ENCODE results near the gene TENT4A. TPM values are rescaled to one million over a fixed set of nuclear protein-coding genes. Genes with fewer than 3 reads are reported as not detected.

Gene TENT4A
- total and polyA plus RNA-seq, 2 experiments from 2014 or later = 6.8 to 14.1 TPM

- Histone ChIP-seq H3K36me3 (replicated peaks; ENCODE audit: insufficient read depth, low read depth) (no peaks in the 10 kb centered on the region), H3K79me2 (no peaks in the 10 kb centered on the region), H3K27me3 (peaks cover 6% of the 10 kb centered on the region), H3K9me2 (replicated peaks; ENCODE audit: insufficient read depth) (no peaks in the 10 kb centered on the region), H4K20me1 (ENCODE audit: insufficient read depth, poor library complexity, severe bottlenecking) (no peaks in the 10 kb centered on the region), H3K27ac (no peak overlapping the region), H3K4me2 (no peak overlapping the region), H2AFZ (no peak overlapping the region), H3K4me1 (ENCODE audit: insufficient read depth) (peaks cover 18% of the 10 kb centered on the region), H3K9me3 (ENCODE audit: low read depth) (no peaks in the 10 kb centered on the region), H3K4me3 (no peak overlapping the region)
- WGBS (ENCODE audit: low lambda C conversion rate, missing lambda C conversion rate) = 69% methylated on average over 11 of the region's 11 CpGs
- no peak for DNase-seq (ENCODE audit: low spot score)
- TF ChIP-seq EZH2phosphoT487 (IDR thresholded peaks at IDR 0.05; ENCODE audit: low read depth, severe bottlenecking, unreplicated experiment) = no peak
- no peak for TF ChIP-seq CTCF (IDR thresholded peaks at IDR 0.05; ENCODE audit: poor library complexity)
- no peak for TF ChIP-seq EZH2 (IDR thresholded peaks at IDR 0.05; ENCODE audit: borderline replicate concordance)
These were observed 13.1 kb upstream of the TENT4A start for GRCh38 chr5:6700074-6700684.

- peaks cover 6% of the 10 kb centered on the region for H3K27me3 ChIP-seq
- H3K9me3 ChIP-seq (ENCODE audit: low read depth) = no peaks in the 10 kb centered on the region
- no peaks in the 10 kb centered on the region for H3K36me3 ChIP-seq (replicated peaks; ENCODE audit: insufficient read depth, low read depth)
- 90% methylated on average over 12 of the region's 12 CpGs for WGBS (ENCODE audit: low lambda C conversion rate, missing lambda C conversion rate)
- H2AFZ ChIP-seq = no peak overlapping the region
- H3K9me2 ChIP-seq (replicated peaks; ENCODE audit: insufficient read depth) = no peaks in the 10 kb centered on the region
- no peak for DNase-seq (ENCODE audit: low spot score)
- H4K20me1 ChIP-seq (ENCODE audit: insufficient read depth, poor library complexity, severe bottlenecking) = no peaks in the 10 kb centered on the region
- no peak for TF ChIP-seq EZH2 (IDR thresholded peaks at IDR 0.05; ENCODE audit: borderline replicate concordance)
- TF ChIP-seq EZH2phosphoT487 (IDR thresholded peaks at IDR 0.05; ENCODE audit: low read depth, severe bottlenecking, unreplicated experiment) = no peak
- no peak for TF ChIP-seq CTCF (IDR thresholded peaks at IDR 0.05; ENCODE audit: poor library complexity)
- no peaks in the 10 kb centered on the region for H3K79me2 ChIP-seq
- no peak overlapping the region for H3K4me3 ChIP-seq
- no peak overlapping the region for H3K4me2 ChIP-seq
- H3K4me1 ChIP-seq (ENCODE audit: insufficient read depth) = peaks cover 18% of the 10 kb centered on the region
- H3K27ac ChIP-seq = no peak overlapping the region
These were observed 12.4 kb upstream of the TENT4A start for GRCh38 chr5:6700685-6701355.

GRCh38 chr5:6701491-6701890, 11.7 kb upstream of the TENT4A start:
- Histone ChIP-seq H3K27me3 (peaks cover 6% of the 10 kb centered on the region), H2AFZ (no peak overlapping the region), H3K27ac (no peak overlapping the region), H3K36me3 (replicated peaks; ENCODE audit: insufficient read depth, low read depth) (no peaks in the 10 kb centered on the region), H3K9me3 (ENCODE audit: low read depth) (no peaks in the 10 kb centered on the region), H3K4me2 (no peak overlapping the region), H3K4me1 (ENCODE audit: insufficient read depth) (peaks cover 18% of the 10 kb centered on the region), H3K9me2 (replicated peaks; ENCODE audit: insufficient read depth) (no peaks in the 10 kb centered on the region), H4K20me1 (ENCODE audit: insufficient read depth, poor library complexity, severe bottlenecking) (no peaks in the 10 kb centered on the region), H3K4me3 (no peak overlapping the region), H3K79me2 (no peaks in the 10 kb centered on the region)
- no peak for DNase-seq (ENCODE audit: low spot score)
- 79% methylated on average over 12 of the region's 12 CpGs for WGBS (ENCODE audit: low lambda C conversion rate, missing lambda C conversion rate)
- TF ChIP-seq EZH2 (IDR thresholded peaks at IDR 0.05; ENCODE audit: borderline replicate concordance) = no peak
- no peak for TF ChIP-seq EZH2phosphoT487 (IDR thresholded peaks at IDR 0.05; ENCODE audit: low read depth, severe bottlenecking, unreplicated experiment)

- Histone ChIP-seq H3K4me3 (no peak overlapping the region), H3K27ac (no peak overlapping the region), H3K4me2 (no peak overlapping the region), H3K36me3 (replicated peaks; ENCODE audit: insufficient read depth, low read depth) (no peaks in the 10 kb centered on the region), H3K79me2 (no peaks in the 10 kb centered on the region), H3K9me3 (ENCODE audit: low read depth) (no peaks in the 10 kb centered on the region), H4K20me1 (ENCODE audit: insufficient read depth, poor library complexity, severe bottlenecking) (no peaks in the 10 kb centered on the region), H3K27me3 (no peaks in the 10 kb centered on the region), H2AFZ (no peak overlapping the region), H3K9me2 (replicated peaks; ENCODE audit: insufficient read depth) (no peaks in the 10 kb centered on the region), H3K4me1 (ENCODE audit: insufficient read depth) (peaks cover 18% of the 10 kb centered on the region)
- TF ChIP-seq EZH2 (IDR thresholded peaks at IDR 0.05; ENCODE audit: borderline replicate concordance) (no peak), EZH2phosphoT487 (IDR thresholded peaks at IDR 0.05; ENCODE audit: low read depth, severe bottlenecking, unreplicated experiment) (no peak), CTCF (IDR thresholded peaks at IDR 0.05; ENCODE audit: poor library complexity) (no peak)
- WGBS (ENCODE audit: low lambda C conversion rate, missing lambda C conversion rate) = 95% methylated on average over 4 of the region's 6 CpGs
- DNase-seq (ENCODE audit: low spot score) = no peak
These were observed 10.6 kb upstream of the TENT4A start for GRCh38 chr5:6702633-6703032.

All from hepatocyte (in vitro differentiated cells).